ENCODE data around the gene GEN1.
A peak's percentile ranks its signal among the peaks of the same experiment; 100 is the strongest.

GEN1 gene

DNA sequence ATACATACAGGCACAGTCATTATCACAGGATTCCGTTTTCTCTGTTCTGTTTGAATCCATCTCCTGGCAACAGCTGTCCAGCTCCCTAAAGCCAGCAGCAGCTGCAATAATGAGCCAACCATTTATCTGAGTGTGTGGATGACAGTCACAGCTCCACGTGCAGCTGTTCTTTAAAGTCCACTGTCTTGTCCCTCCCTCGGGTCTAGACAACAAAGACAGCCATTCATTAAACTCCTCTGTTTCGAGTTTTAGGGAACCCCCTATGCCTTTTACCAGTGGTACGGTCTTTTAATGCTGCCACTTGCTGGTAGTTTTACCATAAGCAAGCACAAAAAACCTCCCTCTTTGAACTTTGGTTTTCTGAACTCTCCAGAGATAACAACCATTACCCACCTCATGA lies 46.3 kb downstream of the GEN1 start:
- no peak overlapping the region for H3K4me2 ChIP-seq (ENCODE audit: insufficient read depth, low read length, poor library complexity, severe bottlenecking)
- H2BK15ac ChIP-seq (ENCODE audit: low read length) = no peak overlapping the region
- H2AFZ ChIP-seq (ENCODE audit: low read length) = peak overlapping the region; percentile 13
- H2BK120ac ChIP-seq (ENCODE audit: low read depth, low read length) = no peak overlapping the region
- H3K27me3 ChIP-seq (ENCODE audit: control insufficient read depth in 3 of 3, insufficient read depth in 3 of 3, low read depth in 1 of 3, low read length in 3 of 3) = peaks cover 0 to 6% (median 0%) of the 10 kb centered on the region in 3 experiments
- H3K4ac ChIP-seq (ENCODE audit: low read length) = no peak overlapping the region
- no peak for DNase-seq (ENCODE audit: low spot score)
- no peaks in the 10 kb centered on the region for H3K9me3 ChIP-seq (replicated peaks in 1 of 2; ENCODE audit: control insufficient read depth in 2 of 2, insufficient read depth in 1 of 2, low read depth in 1 of 2, low read length in 2 of 2)
- no peak overlapping the region for H3K18ac ChIP-seq (ENCODE audit: low read length)
- no peak overlapping the region for H2BK5ac ChIP-seq (ENCODE audit: low read length)
- no peak overlapping the region for H3K23ac ChIP-seq (ENCODE audit: low read depth, low read length, poor library complexity)
- no peaks in the 10 kb centered on the region for H3K79me1 ChIP-seq (ENCODE audit: low read depth, low read length)
- no peak overlapping the region for H3K9ac ChIP-seq (ENCODE audit: low read depth, low read length, poor library complexity)
- no peak overlapping the region for H2AK5ac ChIP-seq (ENCODE audit: low read depth, low read length)
- no peak overlapping the region for H4K8ac ChIP-seq (ENCODE audit: low read depth, low read length)
- H3K27ac ChIP-seq (replicated peaks; ENCODE audit: low read length) = no peak overlapping the region
- peaks cover 2 to 7% of the 10 kb centered on the region in 2 donors for H3K4me1 ChIP-seq (ENCODE audit: control insufficient read depth in 2 of 2, insufficient read depth in 1 of 2, low read depth in 1 of 2, low read length in 2 of 2)
- no CpG with 5 or more reads among the region's 5 CpGs for WGBS, 2 donors (ENCODE audit: extremely low coverage in 2 of 2, insufficient read length in 2 of 2, insufficient replicate concordance in 1 of 2)
- no peaks in the 10 kb centered on the region for H3K36me3 ChIP-seq (replicated peaks in 1 of 2; ENCODE audit: control insufficient read depth in 2 of 2, insufficient read depth in 2 of 2, low read length in 2 of 2)
- H2BK12ac ChIP-seq (ENCODE audit: low read length) = no peak overlapping the region
- H3K4me3 ChIP-seq (ENCODE audit: low read length in 2 of 2) = no peak overlapping the region
- no peak overlapping the region for H4K91ac ChIP-seq (ENCODE audit: low read depth, low read length, poor library complexity)
- no peak overlapping the region for H3K14ac ChIP-seq (ENCODE audit: low read length)

DNA sequence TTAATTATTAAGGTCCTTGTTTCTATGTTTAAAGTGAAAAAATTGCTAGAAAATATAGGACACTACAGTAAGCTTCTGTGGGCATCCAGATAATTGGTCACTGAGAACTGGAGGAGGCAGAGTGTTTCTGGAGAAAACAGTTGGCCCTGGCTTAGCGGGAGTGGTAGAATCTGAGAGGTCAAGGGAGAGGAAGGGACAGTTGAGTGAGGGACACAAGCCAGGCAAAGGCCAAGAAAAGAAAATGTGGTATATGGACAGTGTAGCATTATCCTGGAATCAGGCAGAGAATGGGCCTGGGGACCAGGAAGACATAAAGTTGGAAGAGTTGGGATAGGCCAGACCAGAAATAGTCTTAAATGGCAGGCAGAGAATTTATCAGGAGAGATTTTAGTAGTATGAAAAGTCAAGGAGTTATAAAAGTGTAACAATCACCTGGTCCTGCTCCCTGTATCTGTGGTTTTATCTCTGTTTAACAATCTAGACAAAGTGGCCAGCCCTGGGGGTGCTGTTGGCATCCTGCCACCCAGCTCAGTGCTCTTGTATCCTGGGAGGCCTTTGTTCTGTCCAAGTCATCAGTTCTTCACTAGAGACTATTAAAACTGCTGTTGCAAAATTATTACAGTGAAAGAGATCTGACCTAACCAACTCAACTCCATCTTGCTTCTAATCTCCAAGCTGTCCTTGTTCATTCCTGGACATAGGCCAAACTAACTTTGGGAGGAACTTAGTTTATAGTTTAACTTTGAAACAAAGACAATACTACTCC lies 46.9 kb downstream of the GEN1 start:
- no peak overlapping the region for H3K4ac ChIP-seq (ENCODE audit: low read length)
- H2BK15ac ChIP-seq (ENCODE audit: low read length) = no peak overlapping the region
- H2AK5ac ChIP-seq (ENCODE audit: low read depth, low read length) = no peak overlapping the region
- H3K14ac ChIP-seq (ENCODE audit: low read length) = no peak overlapping the region
- H2BK5ac ChIP-seq (ENCODE audit: low read length) = no peak overlapping the region
- H3K9ac ChIP-seq (ENCODE audit: low read depth, low read length, poor library complexity) = no peak overlapping the region
- H3K36me3 ChIP-seq (replicated peaks in 1 of 2; ENCODE audit: control insufficient read depth in 2 of 2, insufficient read depth in 2 of 2, low read length in 2 of 2) = no peaks in the 10 kb centered on the region
- H4K8ac ChIP-seq (ENCODE audit: low read depth, low read length) = no peak overlapping the region
- H4K91ac ChIP-seq (ENCODE audit: low read depth, low read length, poor library complexity) = no peak overlapping the region
- no peak overlapping the region for H3K18ac ChIP-seq (ENCODE audit: low read length)
- no CpG with 5 or more reads among the region's 1 CpG for WGBS, 2 donors (ENCODE audit: extremely low coverage in 2 of 2, insufficient read length in 2 of 2, insufficient replicate concordance in 1 of 2)
- H3K27me3 ChIP-seq (ENCODE audit: control insufficient read depth in 3 of 3, insufficient read depth in 3 of 3, low read depth in 1 of 3, low read length in 3 of 3) = peaks cover 0 to 6% (median 0%) of the 10 kb centered on the region in 3 experiments
- H3K4me1 ChIP-seq (ENCODE audit: control insufficient read depth in 2 of 2, insufficient read depth in 1 of 2, low read depth in 1 of 2, low read length in 2 of 2) = peaks cover 2 to 7% of the 10 kb centered on the region in 2 donors
- H3K9me3 ChIP-seq (replicated peaks in 1 of 2; ENCODE audit: control insufficient read depth in 2 of 2, insufficient read depth in 1 of 2, low read depth in 1 of 2, low read length in 2 of 2) = no peaks in the 10 kb centered on the region
- no peak overlapping the region for H3K4me3 ChIP-seq (ENCODE audit: low read length in 2 of 2)
- no peaks in the 10 kb centered on the region for H3K79me1 ChIP-seq (ENCODE audit: low read depth, low read length)
- H3K4me2 ChIP-seq (ENCODE audit: insufficient read depth, low read length, poor library complexity, severe bottlenecking) = no peak overlapping the region
- H2BK12ac ChIP-seq (ENCODE audit: low read length) = no peak overlapping the region
- H3K27ac ChIP-seq (replicated peaks; ENCODE audit: low read length) = no peak overlapping the region
- DNase-seq (ENCODE audit: low spot score) = no peak
- no peak overlapping the region for H2BK120ac ChIP-seq (ENCODE audit: low read depth, low read length)
- H3K23ac ChIP-seq (ENCODE audit: low read depth, low read length, poor library complexity) = no peak overlapping the region
- peak overlapping the region; percentile 12 for H2AFZ ChIP-seq (ENCODE audit: low read length)

DNA sequence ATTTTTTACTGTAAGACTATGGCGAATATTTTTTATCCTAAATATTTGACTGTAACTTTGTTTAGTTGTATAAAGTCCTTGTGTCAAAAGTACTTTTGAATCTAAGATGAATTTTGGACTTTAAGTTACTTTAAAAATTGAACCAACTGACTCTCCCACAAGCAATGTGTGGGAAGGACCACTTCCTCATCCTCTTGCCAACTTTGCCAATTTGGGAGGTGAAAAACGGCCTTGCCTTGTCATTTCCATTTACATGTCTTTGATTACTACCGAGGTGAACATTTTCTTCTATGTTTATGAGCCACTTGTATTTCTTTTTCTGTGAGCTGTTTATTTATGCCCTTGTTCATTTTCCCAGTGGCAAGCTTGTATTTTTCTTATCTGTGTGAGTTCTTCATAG lies 49.6 kb downstream of the GEN1 start:
- WGBS, 2 donors (ENCODE audit: extremely low coverage in 2 of 2, insufficient read length in 2 of 2, insufficient replicate concordance in 1 of 2) = no CpG with 5 or more reads among the region's 3 CpGs

DNA sequence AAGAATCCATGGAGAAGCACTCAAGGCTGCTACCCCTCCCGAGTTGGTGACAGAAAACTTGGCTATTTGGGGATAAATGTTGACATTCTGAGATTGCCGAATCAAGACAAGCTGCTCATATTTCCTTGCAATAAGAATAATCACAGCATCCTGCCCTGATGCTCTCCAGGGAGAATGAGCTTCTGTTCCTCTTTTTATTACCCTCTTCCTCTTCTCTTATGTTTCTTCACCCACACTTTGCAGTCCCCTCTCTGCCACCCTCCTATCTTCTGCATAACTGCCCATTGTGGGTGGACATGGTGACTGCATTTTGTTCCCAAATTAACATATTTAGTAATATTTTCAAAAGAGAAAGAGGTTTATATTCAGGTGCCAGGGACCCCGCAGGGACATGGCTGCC lies 50.4 kb downstream of the GEN1 start:
- Histone ChIP-seq H3K79me1 (ENCODE audit: low read depth, low read length) (no peaks in the 10 kb centered on the region), H3K27ac (replicated peaks; ENCODE audit: low read length) (no peak overlapping the region), H2BK120ac (ENCODE audit: low read depth, low read length) (no peak overlapping the region), H3K9me3 (replicated peaks in 1 of 2; ENCODE audit: control insufficient read depth in 2 of 2, insufficient read depth in 1 of 2, low read depth in 1 of 2, low read length in 2 of 2) (no peaks in the 10 kb centered on the region), H3K9ac (ENCODE audit: low read depth, low read length, poor library complexity) (no peak overlapping the region), H2BK15ac (ENCODE audit: low read length) (no peak overlapping the region), H2AFZ (ENCODE audit: low read length) (no peak overlapping the region), H4K8ac (ENCODE audit: low read depth, low read length) (no peak overlapping the region), H3K4me3 (ENCODE audit: low read length in 2 of 2) (no peak overlapping the region), H3K4me1 (ENCODE audit: control insufficient read depth in 2 of 2, insufficient read depth in 1 of 2, low read depth in 1 of 2, low read length in 2 of 2) (peaks cover 2 to 7% of the 10 kb centered on the region in 2 donors), H3K36me3 (replicated peaks in 1 of 2; ENCODE audit: control insufficient read depth in 2 of 2, insufficient read depth in 2 of 2, low read length in 2 of 2) (no peaks in the 10 kb centered on the region), H4K91ac (ENCODE audit: low read depth, low read length, poor library complexity) (no peak overlapping the region), H2AK5ac (ENCODE audit: low read depth, low read length) (no peak overlapping the region), H3K23ac (ENCODE audit: low read depth, low read length, poor library complexity) (no peak overlapping the region), H3K27me3 (ENCODE audit: control insufficient read depth in 3 of 3, insufficient read depth in 3 of 3, low read depth in 1 of 3, low read length in 3 of 3) (peaks cover 0 to 6% (median 0%) of the 10 kb centered on the region in 3 experiments), H2BK12ac (ENCODE audit: low read length) (no peak overlapping the region), H2BK5ac (ENCODE audit: low read length) (no peak overlapping the region), H3K18ac (ENCODE audit: low read length) (no peak overlapping the region), H3K14ac (ENCODE audit: low read length) (no peak overlapping the region), H3K4ac (ENCODE audit: low read length) (no peak overlapping the region), H3K4me2 (ENCODE audit: insufficient read depth, low read length, poor library complexity, severe bottlenecking) (no peak overlapping the region)
- no peak for DNase-seq (ENCODE audit: low spot score)
- no CpG with 5 or more reads among the region's 3 CpGs for WGBS, 2 donors (ENCODE audit: extremely low coverage in 2 of 2, insufficient read length in 2 of 2, insufficient replicate concordance in 1 of 2)

More for the DNA sequence above, 49.6 kb downstream of the GEN1 start:
- Histone ChIP-seq H4K91ac (ENCODE audit: low read depth, low read length, poor library complexity) (no peak overlapping the region), H2BK5ac (ENCODE audit: low read length) (no peak overlapping the region), H3K4me3 (ENCODE audit: low read length in 2 of 2) (no peak overlapping the region), H2AK5ac (ENCODE audit: low read depth, low read length) (no peak overlapping the region), H3K79me1 (ENCODE audit: low read depth, low read length) (no peaks in the 10 kb centered on the region), H2AFZ (ENCODE audit: low read length) (no peak overlapping the region), H3K18ac (ENCODE audit: low read length) (no peak overlapping the region), H3K14ac (ENCODE audit: low read length) (no peak overlapping the region), H3K9me3 (replicated peaks in 1 of 2; ENCODE audit: control insufficient read depth in 2 of 2, insufficient read depth in 1 of 2, low read depth in 1 of 2, low read length in 2 of 2) (no peaks in the 10 kb centered on the region), H3K23ac (ENCODE audit: low read depth, low read length, poor library complexity) (no peak overlapping the region), H3K27ac (replicated peaks; ENCODE audit: low read length) (no peak overlapping the region), H2BK15ac (ENCODE audit: low read length) (no peak overlapping the region), H3K36me3 (replicated peaks in 1 of 2; ENCODE audit: control insufficient read depth in 2 of 2, insufficient read depth in 2 of 2, low read length in 2 of 2) (no peaks in the 10 kb centered on the region), H4K8ac (ENCODE audit: low read depth, low read length) (no peak overlapping the region), H3K4me1 (ENCODE audit: control insufficient read depth in 2 of 2, insufficient read depth in 1 of 2, low read depth in 1 of 2, low read length in 2 of 2) (peaks cover 2 to 7% of the 10 kb centered on the region in 2 donors), H2BK120ac (ENCODE audit: low read depth, low read length) (no peak overlapping the region), H3K27me3 (ENCODE audit: control insufficient read depth in 3 of 3, insufficient read depth in 3 of 3, low read depth in 1 of 3, low read length in 3 of 3) (peaks cover 0 to 6% (median 0%) of the 10 kb centered on the region in 3 experiments), H2BK12ac (ENCODE audit: low read length) (no peak overlapping the region), H3K4me2 (ENCODE audit: insufficient read depth, low read length, poor library complexity, severe bottlenecking) (no peak overlapping the region), H3K4ac (ENCODE audit: low read length) (no peak overlapping the region), H3K9ac (ENCODE audit: low read depth, low read length, poor library complexity) (no peak overlapping the region)
- no peak for DNase-seq (ENCODE audit: low spot score)
